Calu3 (cell line): ENCODE measurements around the gene MAPK4. TPM values are rescaled to one million over a fixed set of nuclear protein-coding genes. Genes with fewer than 3 reads are reported as not detected.
"Not testable (repeated sequence)": the region's sequence is repeated elsewhere in the genome, so short reads cannot be mapped to it uniquely, and the experiment has no call there.

Source experiments
- BruUV-seq: library from RNA; stranded (reverse); fragments of 400-500 nt; replicated peaks from 2 replicates; lab custom pipeline; 2021; lab: Mats Ljungman, UMichigan
- CTCF ChIA-PET: fragments of 300-600 bp; sonication (Branson Sonifier 250); formaldehyde crosslinking; loops from one replicate; lab custom pipeline; 2022; ENCODE audit warnings: antibody characterized with exemption; lab: Charles Lee
- DNase-seq: peaks from one replicate; pipeline ENCODE4 v3.0.0; 2022
- H3K27ac Mint-ChIP-seq: one replicate; pipeline ENCODE4 v1.8.0; 2022; ENCODE audit warnings: mixed read lengths; ENCODE audit not compliant: unreplicated experiment
- H3K27me3 Mint-ChIP-seq: one replicate; pipeline ENCODE4 v1.8.0; 2022; ENCODE audit warnings: mixed read lengths; ENCODE audit not compliant: unreplicated experiment
- H3K36me3 Mint-ChIP-seq: one replicate; pipeline ENCODE4 v1.8.0; 2022; ENCODE audit warnings: mild to moderate bottlenecking, moderate library complexity, mixed read lengths; ENCODE audit not compliant: insufficient read depth, unreplicated experiment
- H3K4me1 Mint-ChIP-seq: one replicate; pipeline ENCODE4 v1.8.0; 2022; ENCODE audit warnings: mild to moderate bottlenecking, low read depth, mixed read lengths; ENCODE audit not compliant: unreplicated experiment
- H3K4me3 Mint-ChIP-seq: one replicate; pipeline ENCODE4 v1.8.0; 2022; ENCODE audit warnings: mild to moderate bottlenecking, low read depth, moderate library complexity, mixed read lengths; ENCODE audit not compliant: unreplicated experiment
- H3K9me3 Mint-ChIP-seq: one replicate; pipeline ENCODE4 v1.8.0; 2022; ENCODE audit warnings: low read depth, mixed read lengths; ENCODE audit not compliant: unreplicated experiment
- intact Hi-C: fragments of 100-400 bp; cut with micrococcal nuclease; formaldehyde crosslinking; loops from one replicate; pipeline ENCODE4 v1.10.0; 2022; ENCODE audit not compliant: unreplicated experiment
- total RNA-seq: library from RNA; stranded (reverse); gene quantifications from 2 replicates; pipeline ENCODE4 v1.2.3, GENCODE V29; 2022
- TF ChIP-seq, protein P1 (sequence below): fragments of 200-600 bp; IDR thresholded peaks from one replicate; pipeline ENCODE4 v1.8.0; 2022; ENCODE audit warnings: antibody characterized with exemption; ENCODE audit not compliant: unreplicated experiment

Gene MAPK4
- total RNA-seq, 1 experiment from 2014 or later = not detected

DNA sequence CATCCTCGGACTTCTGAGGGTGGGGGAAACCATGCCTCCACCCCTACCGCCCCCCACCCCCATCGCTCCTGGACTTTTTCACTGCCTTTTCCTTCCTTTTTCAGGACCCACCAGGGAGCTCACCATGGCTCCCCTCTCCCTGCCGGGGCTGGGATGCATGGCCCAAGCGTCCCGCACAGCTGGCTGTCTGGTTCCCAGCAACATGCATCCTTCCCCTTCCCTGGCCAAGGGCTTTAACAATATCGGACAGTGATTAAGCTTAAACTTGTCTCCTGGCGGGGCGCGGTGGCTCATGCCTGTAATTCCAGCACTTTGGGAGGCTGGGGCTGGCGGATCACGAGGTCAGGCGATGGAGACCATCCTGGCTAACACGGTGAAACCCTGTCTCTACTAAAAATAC, 215.8 kb downstream of the MAPK4 start:
- Mint-ChIP-seq H3K9me3 (no peaks in the 10 kb centered on the region), H3K27ac (no peak overlapping the region), H3K27me3 (peaks cover 68% of the 10 kb centered on the region), H3K4me1 (no peaks in the 10 kb centered on the region), H3K4me3 (no peak overlapping the region), H3K36me3 (no peaks in the 10 kb centered on the region)
- intact Hi-C loops = no loop called here
- no peak for DNase-seq
- no TSS peak for BruUV-seq
- TF ChIP-seq, protein P1, sequence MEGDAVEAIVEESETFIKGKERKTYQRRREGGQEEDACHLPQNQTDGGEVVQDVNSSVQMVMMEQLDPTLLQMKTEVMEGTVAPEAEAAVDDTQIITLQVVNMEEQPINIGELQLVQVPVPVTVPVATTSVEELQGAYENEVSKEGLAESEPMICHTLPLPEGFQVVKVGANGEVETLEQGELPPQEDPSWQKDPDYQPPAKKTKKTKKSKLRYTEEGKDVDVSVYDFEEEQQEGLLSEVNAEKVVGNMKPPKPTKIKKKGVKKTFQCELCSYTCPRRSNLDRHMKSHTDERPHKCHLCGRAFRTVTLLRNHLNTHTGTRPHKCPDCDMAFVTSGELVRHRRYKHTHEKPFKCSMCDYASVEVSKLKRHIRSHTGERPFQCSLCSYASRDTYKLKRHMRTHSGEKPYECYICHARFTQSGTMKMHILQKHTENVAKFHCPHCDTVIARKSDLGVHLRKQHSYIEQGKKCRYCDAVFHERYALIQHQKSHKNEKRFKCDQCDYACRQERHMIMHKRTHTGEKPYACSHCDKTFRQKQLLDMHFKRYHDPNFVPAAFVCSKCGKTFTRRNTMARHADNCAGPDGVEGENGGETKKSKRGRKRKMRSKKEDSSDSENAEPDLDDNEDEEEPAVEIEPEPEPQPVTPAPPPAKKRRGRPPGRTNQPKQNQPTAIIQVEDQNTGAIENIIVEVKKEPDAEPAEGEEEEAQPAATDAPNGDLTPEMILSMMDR = no peak
- CTCF ChIA-PET = interaction anchor here (0.6 kb wide), 1 partner anchor 68 kb away, joined by 8 read pairs; no protein-coding TSS in a partner anchor

DNA sequence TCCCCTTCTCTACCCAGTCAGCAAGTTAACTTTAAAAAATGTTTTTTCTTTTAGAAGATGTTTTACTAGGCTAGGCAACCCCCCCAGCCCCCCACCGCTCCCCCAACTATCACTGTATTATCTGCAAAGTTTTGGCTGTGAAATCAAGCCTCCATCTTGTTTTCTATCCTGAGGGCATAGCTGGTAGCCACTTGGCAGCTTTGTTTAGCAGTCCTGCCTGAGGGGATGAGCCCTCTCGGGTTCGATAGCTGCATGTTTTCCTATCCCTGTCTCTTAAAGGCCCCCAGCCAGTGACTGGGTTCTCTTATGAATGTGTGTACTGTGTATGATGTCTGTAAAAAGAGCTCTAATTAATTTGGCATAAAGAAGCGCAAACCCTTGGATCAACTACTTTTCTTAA, 216.5 kb downstream of the MAPK4 start:
- DNase-seq = no peak
- no peak overlapping the region for H3K4me3 Mint-ChIP-seq
- no peaks in the 10 kb centered on the region for H3K36me3 Mint-ChIP-seq
- H3K27ac Mint-ChIP-seq = no peak overlapping the region
- H3K9me3 Mint-ChIP-seq = no peaks in the 10 kb centered on the region
- TF ChIP-seq, protein P1 = no peak
- BruUV-seq = no TSS peak
- CTCF ChIA-PET = interaction anchor here (0.6 to 0.8 kb wide), 2 partner anchors 17 to 403 kb away, joined by 3 to 4 read pairs; no protein-coding TSS in a partner anchor
- H3K4me1 Mint-ChIP-seq = no peaks in the 10 kb centered on the region
- intact Hi-C loops = no loop called here
- peaks cover 62% of the 10 kb centered on the region for H3K27me3 Mint-ChIP-seq

DNA sequence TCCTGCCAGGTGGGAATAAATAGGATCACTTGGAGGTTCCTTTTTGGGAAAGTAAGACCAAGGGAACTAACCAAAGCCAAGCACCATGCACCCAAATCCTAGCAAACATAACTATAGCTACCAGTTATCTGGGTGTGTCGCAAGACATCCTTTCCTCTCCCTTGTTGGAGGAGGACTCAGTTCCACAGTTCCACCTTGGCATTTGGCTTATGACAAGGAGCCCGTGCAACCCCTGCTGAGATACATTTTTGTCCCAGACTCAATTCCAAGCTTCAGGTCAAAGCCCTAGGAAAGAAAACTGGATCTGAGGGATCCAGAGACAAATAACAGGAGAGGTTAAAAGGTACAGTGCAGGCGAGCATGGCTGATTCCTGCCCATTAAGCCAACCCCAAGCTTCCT, 219.1 kb downstream of the MAPK4 start:
- H3K4me1 Mint-ChIP-seq, intact Hi-C loops, DNase-seq, H3K27ac Mint-ChIP-seq, CTCF ChIA-PET, BruUV-seq, H3K9me3 Mint-ChIP-seq, H3K4me3 Mint-ChIP-seq, H3K36me3 Mint-ChIP-seq: not testable (repeated sequence)
- H3K27me3 Mint-ChIP-seq = peaks cover 60% of the 10 kb centered on the region

Other genes with a start within 250 kb of the MAPK4 start
- gene SKA1, start 185.0 kb upstream of the MAPK4 start, total RNA-seq = 20.3 and 22.5 TPM in 2 replicates